Adipose tissue (tissue), 3 donors: ENCODE measurements around the gene FAM193B. TPM values are rescaled to one million over a fixed set of nuclear protein-coding genes. Genes with fewer than 3 reads are reported as not detected.

Experiments used
- H3K27ac ChIP-seq: one replicate; pipeline ENCODE4 v1.5.1; 2013; ENCODE audit warnings: low read depth, low read length
- WGBS, 3 donors: extraction: QIAGEN DNeasy Blood & Tissue Kit; methylation state at CpG; one replicate each; pipeline ENCODE4 v1.1.7; 2013; 5-methylcytosine and 5-hydroxymethylcytosine counted together
- polyA plus RNA-seq, 3 donors: library from polyadenylated mRNA; stranded (reverse); fragments of 200-250 nt; gene quantifications; one replicate each; pipeline ENCODE4 v1.2.3, GENCODE V29; 2013
- donor health status: healthy with polysubstance abuse.
- donor health status: Bipolar disorder and iron deficiency.
- donor health status: healthy.

Gene FAM193B
- polyA plus RNA-seq, 3 donors, result 61.5 to 201 (median 72.5) TPM

- H3K27ac ChIP-seq, result no peak overlapping the region
- 86 to 94% (median 87%) methylated on average over 10 of the region's 10 CpGs for WGBS, 3 donors
These were observed 29.3 kb downstream of the FAM193B start for GRCh38 chr5:177524941-177525655.

GRCh38 chr5:177524539-177524900, 29.8 kb downstream of the FAM193B start:
- H3K27ac ChIP-seq, result no peak overlapping the region
- WGBS, 3 donors, result 90 to 95% (median 95%) methylated on average over 12 of the region's 12 CpGs

GRCh38 chr5:177523711-177524538, 30.4 kb downstream of the FAM193B start:
- no peak overlapping the region for H3K27ac ChIP-seq
- WGBS, 3 donors, result 94 to 98% (median 97%) methylated on average over 19 of the region's 19 CpGs

- 75 to 88% (median 85%) methylated on average over 2 of the region's 2 CpGs for WGBS, 3 donors
- H3K27ac ChIP-seq, result no peak overlapping the region
These were observed 33.3 kb downstream of the FAM193B start for GRCh38 chr5:177520916-177521513.

GRCh38 chr5:177520271-177520670, 34.1 kb downstream of the FAM193B start:
- 84 to 98% (median 94%) methylated on average over 3 of the region's 3 CpGs for WGBS, 3 donors
- H3K27ac ChIP-seq, result no peak overlapping the region

- no peak overlapping the region for H3K27ac ChIP-seq
- WGBS, 3 donors, result 76 to 89% (median 79%) methylated on average over 13 of the region's 13 CpGs
These were observed 34.7 kb downstream of the FAM193B start for GRCh38 chr5:177519463-177520235.

GRCh38 chr5:177516601-177517568, 37.5 kb downstream of the FAM193B start, which contains the start of gene DDX41:
Gene DDX41 (minus strand): TSS chr5:177516961. CDS start chr5:177516945, 16 bp downstream.
- peak within 1 kb of the TSS; percentile 35 for H3K27ac ChIP-seq
- WGBS, 3 donors, result 0% methylated on average over 95 to 96 of the region's 96 CpGs

- 87 to 89% (median 89%) methylated on average over 7 of the region's 7 CpGs for WGBS, 3 donors
- no peak overlapping the region for H3K27ac ChIP-seq
These were observed 38.8 kb downstream of the FAM193B start for GRCh38 chr5:177515580-177515979.

- 92 to 94% (median 93%) methylated on average over 11 of the region's 11 CpGs for WGBS, 3 donors
- H3K27ac ChIP-seq, result no peak overlapping the region
These were observed 39.8 kb downstream of the FAM193B start for GRCh38 chr5:177514541-177514940.

GRCh38 chr5:177513500-177513899, 40.9 kb downstream of the FAM193B start:
- WGBS, 3 donors, result 94 to 98% (median 95%) methylated on average over 15 of the region's 15 CpGs
- no peak overlapping the region for H3K27ac ChIP-seq

- 88 to 95% (median 93%) methylated on average over 16 of the region's 16 CpGs for WGBS, 3 donors
- H3K27ac ChIP-seq, result no peak overlapping the region
These were observed 41.5 kb downstream of the FAM193B start for GRCh38 chr5:177512736-177513380.

GRCh38 chr5:177511796-177512675, 42.3 kb downstream of the FAM193B start:
- 94 to 95% (median 94%) methylated on average over 34 of the region's 34 CpGs for WGBS, 3 donors
- H3K27ac ChIP-seq, result no peak overlapping the region

- WGBS, 3 donors, result 83 to 92% (median 86%) methylated on average over 5 of the region's 5 CpGs
- no peak overlapping the region for H3K27ac ChIP-seq
These were observed 43.2 kb downstream of the FAM193B start for GRCh38 chr5:177511181-177511580.

- H3K27ac ChIP-seq, result peak overlapping the region; percentile 76
- 48 to 86% (median 71%) methylated on average over 15 of the region's 15 CpGs for WGBS, 3 donors
These were observed 43.8 kb downstream of the FAM193B start for GRCh38 chr5:177510567-177511053.

- peak overlapping the region; percentile 76 for H3K27ac ChIP-seq
- WGBS, 3 donors, result 51 to 71% (median 59%) methylated on average over 11 of the region's 11 CpGs
These were observed 44.3 kb downstream of the FAM193B start for GRCh38 chr5:177509991-177510566.
